Fibroblast of lung (primary cell): ENCODE measurements around the gene SPEG.

Source experiments
- CTCF ChIP-seq, 2 donors: IDR thresholded peaks in 1 of 2; conservative IDR thresholded peaks in 1 of 2; 1 replicate in 1 of 2; 2 replicates in 1 of 2; pipeline ENCODE4 v1.5.1; 2011 to 2012; ENCODE audit warnings: low read length in 2 of 2, control low read depth in 1 of 2, inconsistent platforms in 1 of 2, low read depth in 1 of 2, mild to moderate bottlenecking in 1 of 2
- EZH2 ChIP-seq: IDR thresholded peaks from 2 replicates; pipeline ENCODE4 v1.5.1; 2012; ENCODE audit warnings: low read length, control low read depth, mild to moderate bottlenecking; ENCODE audit errors: missing control alignments

GRCh38 chr2:219409619-219410018 is 25.0 kb upstream of the SPEG start:
- TF ChIP-seq CTCF (conservative IDR thresholded peaks at IDR 0.05 in 1 of 2, IDR thresholded peaks at IDR 0.05 in 1 of 2; ENCODE audit: low read depth in 1 of 2, low read length in 2 of 2) (no peak), EZH2 (no peak)
